Testis (tissue), 2 donors: Measurements from ENCODE around the gene FOXN3.

Experiments used
- CTCF ChIP-seq, 3 experiments: fragments of 450-650 bp in 2 of 3; fragments of 200-600 bp in 1 of 3; sonication (generic) in 1 of 3; IDR thresholded peaks; one replicate each; pipeline ENCODE4 v1.5.1; 2016 to 2019; ENCODE audit warnings: antibody characterized with exemption in 3 of 3, mild to moderate bottlenecking in 2 of 3, moderate library complexity in 1 of 3
- POLR2A ChIP-seq: fragments of 450-650 bp; IDR thresholded peaks from one replicate; pipeline ENCODE4 v1.6.1; 2017; ENCODE audit warnings: antibody characterized with exemption, mild to moderate bottlenecking, moderate library complexity

- TF ChIP-seq CTCF (IDR thresholded peaks at IDR 0.05) (no peak), POLR2A (no peak)
These were observed 207.5 kb downstream of the FOXN3 start for GRCh38 chr14:89209558-89209957.
